ENCODE data around the gene PCDH17.

PCDH17 gene

GRCh38 chr13:57673197-57673596 lies 41.7 kb downstream of the PCDH17 start:
- TF ChIP-seq, protein P1, sequence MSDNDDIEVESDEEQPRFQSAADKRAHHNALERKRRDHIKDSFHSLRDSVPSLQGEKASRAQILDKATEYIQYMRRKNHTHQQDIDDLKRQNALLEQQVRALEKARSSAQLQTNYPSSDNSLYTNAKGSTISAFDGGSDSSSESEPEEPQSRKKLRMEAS (IDR thresholded peaks at IDR 0.05) = no peak
- TF ChIP-seq CEBPB (IDR thresholded peaks at IDR 0.05) (no peak), USF1 (IDR thresholded peaks at IDR 0.05) (no peak), EGR1 (IDR thresholded peaks at IDR 0.05) (no peak)

DNA sequence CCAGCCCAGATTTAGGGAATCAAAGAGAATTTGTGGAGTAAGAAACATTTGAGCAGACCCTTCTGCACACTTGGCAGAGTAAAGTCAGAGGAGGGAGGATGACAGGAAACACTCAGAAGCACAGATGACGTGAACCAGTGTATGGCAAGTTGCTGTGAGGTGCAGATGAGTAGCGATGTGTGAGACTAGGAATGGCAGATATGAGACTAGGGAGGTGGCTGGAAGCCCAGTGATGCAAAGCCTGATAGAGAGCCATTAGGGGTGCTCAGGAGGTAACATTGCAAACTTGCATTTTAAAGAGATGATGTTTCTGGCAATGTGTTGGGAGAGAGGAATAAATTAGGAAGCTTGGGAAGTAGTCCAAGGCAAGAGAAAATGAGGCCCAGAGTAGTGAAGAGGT lies 44.0 kb downstream of the PCDH17 start:
- TF ChIP-seq YY1 (IDR thresholded peaks at IDR 0.05; ENCODE audit: low read depth) (no peak), TEAD4 (IDR thresholded peaks at IDR 0.05) (no peak), EP300 (IDR thresholded peaks at IDR 0.05; ENCODE audit: borderline replicate concordance) (no peak), TCF12 (IDR thresholded peaks at IDR 0.05; ENCODE audit: low read depth) (no peak), TAF1 (IDR thresholded peaks at IDR 0.05; ENCODE audit: low read depth) (no peak), CREB1 (IDR thresholded peaks at IDR 0.05; ENCODE audit: low read depth) (no peak), NFIC (IDR thresholded peaks at IDR 0.05) (no peak), USF1 (IDR thresholded peaks at IDR 0.05) (no peak), REST (IDR thresholded peaks at IDR 0.05; ENCODE audit: low read depth) (no peak), EGR1 (IDR thresholded peaks at IDR 0.05) (no peak), CEBPB (IDR thresholded peaks at IDR 0.05) (no peak), FOXM1 (IDR thresholded peaks at IDR 0.05; ENCODE audit: borderline replicate concordance, low read depth) (no peak), ZBTB7A (IDR thresholded peaks at IDR 0.05; ENCODE audit: low read depth) (no peak), RAD21 (IDR thresholded peaks at IDR 0.05; ENCODE audit: low read depth) (no peak)
- TF ChIP-seq, protein P1 (IDR thresholded peaks at IDR 0.05) = no peak

GRCh38 chr13:57680609-57681008 lies 49.1 kb downstream of the PCDH17 start:
- TF ChIP-seq CEBPB (IDR thresholded peaks at IDR 0.05) (no peak), EP300 (IDR thresholded peaks at IDR 0.05; ENCODE audit: borderline replicate concordance) (no peak), TAF1 (IDR thresholded peaks at IDR 0.05; ENCODE audit: low read depth) (no peak), NFIC (IDR thresholded peaks at IDR 0.05) (no peak), USF1 (IDR thresholded peaks at IDR 0.05) (no peak), REST (IDR thresholded peaks at IDR 0.05; ENCODE audit: low read depth) (no peak), YY1 (IDR thresholded peaks at IDR 0.05; ENCODE audit: low read depth) (no peak), ZBTB7A (IDR thresholded peaks at IDR 0.05; ENCODE audit: low read depth) (no peak), TCF12 (IDR thresholded peaks at IDR 0.05; ENCODE audit: low read depth) (no peak), EGR1 (IDR thresholded peaks at IDR 0.05) (no peak), CREB1 (IDR thresholded peaks at IDR 0.05; ENCODE audit: low read depth) (no peak), RAD21 (IDR thresholded peaks at IDR 0.05; ENCODE audit: low read depth) (no peak), FOXM1 (IDR thresholded peaks at IDR 0.05; ENCODE audit: borderline replicate concordance, low read depth) (no peak), TEAD4 (IDR thresholded peaks at IDR 0.05) (no peak)
- TF ChIP-seq, protein P1 (IDR thresholded peaks at IDR 0.05) = no peak

DNA sequence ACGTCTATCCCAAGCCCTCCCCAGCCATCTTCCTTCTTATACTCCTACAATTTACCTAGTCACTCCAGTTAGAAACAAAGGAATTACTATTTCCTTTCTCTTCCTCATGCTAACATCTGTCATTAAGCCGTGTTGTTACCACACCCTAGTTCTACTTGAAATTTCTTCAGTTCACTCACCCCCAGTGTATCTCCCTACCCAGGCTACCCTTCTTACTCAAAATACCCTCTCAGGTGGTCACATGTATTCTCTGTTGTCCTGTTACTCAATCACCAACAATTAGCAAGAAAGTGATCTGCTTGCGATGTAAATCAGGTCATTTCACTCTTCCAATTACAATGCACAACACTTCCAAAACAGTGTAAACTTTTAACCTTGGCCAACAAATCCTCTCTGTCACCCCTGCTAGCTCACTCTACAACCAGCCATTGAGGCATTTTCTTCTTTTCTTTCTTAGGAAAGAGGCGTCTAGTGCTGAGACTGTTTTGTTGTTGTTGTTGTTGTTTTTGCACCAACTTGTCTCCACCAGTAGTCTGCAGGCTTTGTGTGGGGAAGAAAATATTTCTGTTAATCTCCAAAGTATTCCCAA lies 50.7 kb downstream of the PCDH17 start:
- no peak for TF ChIP-seq ZBTB7A (IDR thresholded peaks at IDR 0.05; ENCODE audit: low read depth)
- TF ChIP-seq FOXM1 (IDR thresholded peaks at IDR 0.05; ENCODE audit: borderline replicate concordance, low read depth) = no peak
- TF ChIP-seq RAD21 (IDR thresholded peaks at IDR 0.05; ENCODE audit: low read depth) = no peak
- TF ChIP-seq CEBPB (IDR thresholded peaks at IDR 0.05) = no peak
- no peak for TF ChIP-seq TAF1 (IDR thresholded peaks at IDR 0.05; ENCODE audit: low read depth)
- TF ChIP-seq USF1 (IDR thresholded peaks at IDR 0.05) = no peak
- TF ChIP-seq CREB1 (IDR thresholded peaks at IDR 0.05; ENCODE audit: low read depth) = no peak
- TF ChIP-seq TEAD4 (IDR thresholded peaks at IDR 0.05) = no peak
- no peak for TF ChIP-seq TCF12 (IDR thresholded peaks at IDR 0.05; ENCODE audit: low read depth)
- no peak for TF ChIP-seq EP300 (IDR thresholded peaks at IDR 0.05; ENCODE audit: borderline replicate concordance)
- no peak for TF ChIP-seq REST (IDR thresholded peaks at IDR 0.05; ENCODE audit: low read depth)
- TF ChIP-seq YY1 (IDR thresholded peaks at IDR 0.05; ENCODE audit: low read depth) = no peak
- TF ChIP-seq NFIC (IDR thresholded peaks at IDR 0.05) = no peak
